Neural cell (in vitro differentiated cells): Measurements from ENCODE around the gene SLC23A3.

ENCODE experiments used
- EP300 ChIP-seq: fragments of 450-650 bp; conservative IDR thresholded peaks from 2 replicates; pipeline ENCODE4 v1.6.1; 2014; ENCODE audit warnings: antibody characterized with exemption, mild to moderate bottlenecking, moderate library complexity; ENCODE audit not compliant: poor library complexity, severe bottlenecking
- EZH2 ChIP-seq: fragments of 200-600, 300-800 bp; shearing (Covaris generic), sonication (generic); IDR thresholded peaks from 2 replicates; pipeline ENCODE4 v1.6.1; 2014; ENCODE audit warnings: antibody characterized with exemption, low read length, borderline replicate concordance, mild to moderate bottlenecking; ENCODE audit not compliant: insufficient read depth, poor library complexity, severe bottlenecking
- POLR2AphosphoS5 ChIP-seq: IDR thresholded peaks from 2 replicates; pipeline ENCODE4 v1.6.1; 2012
- RAD21 ChIP-seq: fragments of 450-650 bp; conservative IDR thresholded peaks from 2 replicates; pipeline ENCODE4 v1.6.1; 2014; ENCODE audit warnings: antibody characterized with exemption, mild to moderate bottlenecking, moderate library complexity
- SMC3 ChIP-seq: fragments of 450-650 bp; conservative IDR thresholded peaks from 2 replicates; pipeline ENCODE4 v1.6.1; 2014; ENCODE audit warnings: antibody characterized with exemption, mild to moderate bottlenecking, moderate library complexity; ENCODE audit not compliant: poor library complexity
- TAF1 ChIP-seq: IDR thresholded peaks from 2 replicates; pipeline ENCODE4 v1.6.1; 2012; ENCODE audit warnings: low read depth
- TF ChIP-seq, protein P1 (sequence below): fragments of 450-650 bp; IDR thresholded peaks from 2 replicates; pipeline ENCODE4 v1.5.1; 2014; ENCODE audit warnings: antibody characterized with exemption, mild to moderate bottlenecking, moderate library complexity; ENCODE audit not compliant: poor library complexity, severe bottlenecking
- TF ChIP-seq, protein P2 (sequence below): IDR thresholded peaks from 2 replicates; pipeline ENCODE4 v1.6.1; 2012; ENCODE audit warnings: borderline replicate concordance

DNA sequence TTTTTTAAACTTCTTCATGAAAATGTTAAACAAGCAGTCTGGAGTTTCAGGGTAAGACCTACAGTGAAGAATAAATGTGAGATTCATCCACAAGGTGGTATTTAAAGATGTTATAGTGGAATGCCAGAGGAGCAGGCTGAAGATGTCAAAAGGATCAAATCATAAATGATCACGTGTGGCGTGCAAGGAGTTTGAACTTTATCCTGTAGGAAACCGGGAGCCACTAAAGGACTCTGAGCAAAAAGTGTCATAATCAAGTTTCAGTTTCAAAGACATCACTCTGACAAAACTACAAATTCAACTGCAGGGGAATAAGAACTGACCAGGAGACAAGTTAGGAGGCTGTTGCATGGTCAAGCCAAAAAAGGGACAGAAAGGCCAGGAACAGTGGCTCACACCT, 29.1 kb downstream of the SLC23A3 start:
- TF ChIP-seq, protein P1, sequence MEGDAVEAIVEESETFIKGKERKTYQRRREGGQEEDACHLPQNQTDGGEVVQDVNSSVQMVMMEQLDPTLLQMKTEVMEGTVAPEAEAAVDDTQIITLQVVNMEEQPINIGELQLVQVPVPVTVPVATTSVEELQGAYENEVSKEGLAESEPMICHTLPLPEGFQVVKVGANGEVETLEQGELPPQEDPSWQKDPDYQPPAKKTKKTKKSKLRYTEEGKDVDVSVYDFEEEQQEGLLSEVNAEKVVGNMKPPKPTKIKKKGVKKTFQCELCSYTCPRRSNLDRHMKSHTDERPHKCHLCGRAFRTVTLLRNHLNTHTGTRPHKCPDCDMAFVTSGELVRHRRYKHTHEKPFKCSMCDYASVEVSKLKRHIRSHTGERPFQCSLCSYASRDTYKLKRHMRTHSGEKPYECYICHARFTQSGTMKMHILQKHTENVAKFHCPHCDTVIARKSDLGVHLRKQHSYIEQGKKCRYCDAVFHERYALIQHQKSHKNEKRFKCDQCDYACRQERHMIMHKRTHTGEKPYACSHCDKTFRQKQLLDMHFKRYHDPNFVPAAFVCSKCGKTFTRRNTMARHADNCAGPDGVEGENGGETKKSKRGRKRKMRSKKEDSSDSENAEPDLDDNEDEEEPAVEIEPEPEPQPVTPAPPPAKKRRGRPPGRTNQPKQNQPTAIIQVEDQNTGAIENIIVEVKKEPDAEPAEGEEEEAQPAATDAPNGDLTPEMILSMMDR, result no peak
- TF ChIP-seq EZH2, result no peak
- TF ChIP-seq, protein P2, sequence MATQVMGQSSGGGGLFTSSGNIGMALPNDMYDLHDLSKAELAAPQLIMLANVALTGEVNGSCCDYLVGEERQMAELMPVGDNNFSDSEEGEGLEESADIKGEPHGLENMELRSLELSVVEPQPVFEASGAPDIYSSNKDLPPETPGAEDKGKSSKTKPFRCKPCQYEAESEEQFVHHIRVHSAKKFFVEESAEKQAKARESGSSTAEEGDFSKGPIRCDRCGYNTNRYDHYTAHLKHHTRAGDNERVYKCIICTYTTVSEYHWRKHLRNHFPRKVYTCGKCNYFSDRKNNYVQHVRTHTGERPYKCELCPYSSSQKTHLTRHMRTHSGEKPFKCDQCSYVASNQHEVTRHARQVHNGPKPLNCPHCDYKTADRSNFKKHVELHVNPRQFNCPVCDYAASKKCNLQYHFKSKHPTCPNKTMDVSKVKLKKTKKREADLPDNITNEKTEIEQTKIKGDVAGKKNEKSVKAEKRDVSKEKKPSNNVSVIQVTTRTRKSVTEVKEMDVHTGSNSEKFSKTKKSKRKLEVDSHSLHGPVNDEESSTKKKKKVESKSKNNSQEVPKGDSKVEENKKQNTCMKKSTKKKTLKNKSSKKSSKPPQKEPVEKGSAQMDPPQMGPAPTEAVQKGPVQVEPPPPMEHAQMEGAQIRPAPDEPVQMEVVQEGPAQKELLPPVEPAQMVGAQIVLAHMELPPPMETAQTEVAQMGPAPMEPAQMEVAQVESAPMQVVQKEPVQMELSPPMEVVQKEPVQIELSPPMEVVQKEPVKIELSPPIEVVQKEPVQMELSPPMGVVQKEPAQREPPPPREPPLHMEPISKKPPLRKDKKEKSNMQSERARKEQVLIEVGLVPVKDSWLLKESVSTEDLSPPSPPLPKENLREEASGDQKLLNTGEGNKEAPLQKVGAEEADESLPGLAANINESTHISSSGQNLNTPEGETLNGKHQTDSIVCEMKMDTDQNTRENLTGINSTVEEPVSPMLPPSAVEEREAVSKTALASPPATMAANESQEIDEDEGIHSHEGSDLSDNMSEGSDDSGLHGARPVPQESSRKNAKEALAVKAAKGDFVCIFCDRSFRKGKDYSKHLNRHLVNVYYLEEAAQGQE, result no peak
- no peak for TF ChIP-seq POLR2AphosphoS5
- TF ChIP-seq SMC3, result no peak
- TF ChIP-seq EP300, result no peak
- no peak for TF ChIP-seq RAD21
- TF ChIP-seq TAF1, result no peak
